AG10803 (cell line): ENCODE measurements around the gene CHRNA4.
"Not testable (repeated sequence)": the region's sequence is repeated elsewhere in the genome, so short reads cannot be mapped to it uniquely, and the experiment has no call there.

Experiments
- DNase-seq: peaks from one replicate; pipeline ENCODE4 v3.0.0; 2010; ENCODE audit warnings: low read depth
- H3K4me3 ChIP-seq: 2 replicates; pipeline ENCODE4 v1.5.1; 2011; ENCODE audit warnings: mild to moderate bottlenecking, low read length, control low read depth
- CTCF ChIP-seq: conservative IDR thresholded peaks from 2 replicates; pipeline ENCODE4 v1.5.1; 2011; ENCODE audit warnings: mild to moderate bottlenecking, low read length, control low read depth, inconsistent platforms

The CHRNA4 gene

GRCh38 chr20:63310265-63310991, 50.7 kb downstream of the CHRNA4 start:
- TF ChIP-seq CTCF = no peak
- DNase-seq = no peak
- H3K4me3 ChIP-seq = no peak overlapping the region

DNA sequence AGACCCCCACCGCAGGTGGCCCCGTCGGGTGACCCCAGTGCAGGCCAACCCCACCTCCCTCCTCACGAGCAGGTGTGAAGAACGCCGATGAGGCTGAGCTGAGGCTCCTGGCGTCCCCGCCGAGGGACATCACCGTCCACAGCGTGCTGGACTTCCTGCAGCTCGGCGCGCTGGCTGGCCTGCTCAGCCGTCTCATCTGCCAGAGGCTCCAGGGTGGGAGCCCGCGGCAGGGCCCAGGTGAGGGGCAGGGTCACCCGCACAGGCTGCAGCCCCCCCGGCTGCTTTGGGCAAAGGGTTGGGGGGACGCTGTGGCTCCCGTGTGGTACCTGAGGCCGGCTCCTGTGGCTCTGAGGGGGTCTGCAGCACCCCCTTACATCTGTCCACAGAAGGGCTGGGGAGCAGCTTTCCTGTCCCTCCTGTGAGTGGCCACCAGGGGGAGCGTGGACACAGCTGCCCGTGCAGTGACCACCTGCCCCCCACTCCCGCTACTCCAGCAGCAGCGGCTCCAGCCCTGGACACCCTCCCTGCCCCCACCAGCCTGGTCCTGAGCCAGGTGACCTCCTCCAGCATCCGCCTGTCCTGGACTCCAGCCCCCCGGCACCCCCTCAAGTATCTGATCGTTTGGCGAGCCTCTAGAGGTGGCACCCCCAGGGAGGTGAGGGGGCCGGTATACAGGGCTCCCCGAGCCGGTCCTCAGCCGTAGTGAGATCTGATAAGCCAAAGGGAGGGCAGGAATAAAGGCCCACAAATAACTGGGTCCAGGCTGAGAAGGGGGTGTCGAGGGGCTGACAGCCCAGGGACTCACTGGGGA, 51.7 kb downstream of the CHRNA4 start:
- DNase-seq = peak; percentile 9
- H3K4me3 ChIP-seq = no peak overlapping the region
- peak; percentile 80 for TF ChIP-seq CTCF

DNA sequence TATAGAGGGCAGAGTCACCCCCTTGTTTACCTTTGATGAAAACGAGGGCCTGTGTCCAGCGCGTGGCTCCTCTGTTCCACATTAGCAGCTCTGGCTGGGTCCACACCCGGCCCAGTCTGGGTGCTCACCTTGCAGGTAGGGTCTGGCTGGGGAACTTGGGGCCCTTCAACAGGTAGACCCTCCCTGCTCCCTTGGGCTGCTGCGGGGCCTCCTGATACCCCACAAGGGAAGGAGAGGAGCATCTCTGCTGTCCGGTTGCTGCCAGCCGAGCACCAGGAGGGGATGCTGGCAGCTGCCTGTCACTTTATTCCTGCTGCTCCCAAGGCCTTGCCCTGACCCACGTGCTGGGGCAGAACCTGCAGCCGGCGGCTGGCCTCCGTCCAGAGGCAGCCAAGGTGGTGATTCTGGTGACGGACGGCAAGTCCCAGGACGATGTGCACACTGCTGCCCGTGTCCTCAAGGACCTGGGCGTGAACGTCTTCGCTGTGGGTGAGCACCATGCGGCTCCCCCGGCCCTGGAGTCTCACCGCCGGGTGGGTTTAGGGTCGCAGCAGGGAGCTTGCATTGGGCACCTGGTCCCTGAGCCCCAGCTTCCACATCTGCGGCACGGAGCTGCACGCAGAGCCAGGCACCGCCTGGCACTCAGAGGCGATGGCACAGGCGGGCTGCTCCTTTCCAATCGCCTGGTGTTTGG, 52.8 kb downstream of the CHRNA4 start:
- no peak for DNase-seq
- H3K4me3 ChIP-seq = no peak overlapping the region
- no peak for TF ChIP-seq CTCF

GRCh38 chr20:63307538-63308217, 53.5 kb downstream of the CHRNA4 start:
- no peak for DNase-seq
- no peak overlapping the region for H3K4me3 ChIP-seq
- no peak for TF ChIP-seq CTCF

- no peak for TF ChIP-seq CTCF
- no peak overlapping the region for H3K4me3 ChIP-seq
- no peak for DNase-seq
These were observed 54.2 kb downstream of the CHRNA4 start for GRCh38 chr20:63306673-63307537.

DNA sequence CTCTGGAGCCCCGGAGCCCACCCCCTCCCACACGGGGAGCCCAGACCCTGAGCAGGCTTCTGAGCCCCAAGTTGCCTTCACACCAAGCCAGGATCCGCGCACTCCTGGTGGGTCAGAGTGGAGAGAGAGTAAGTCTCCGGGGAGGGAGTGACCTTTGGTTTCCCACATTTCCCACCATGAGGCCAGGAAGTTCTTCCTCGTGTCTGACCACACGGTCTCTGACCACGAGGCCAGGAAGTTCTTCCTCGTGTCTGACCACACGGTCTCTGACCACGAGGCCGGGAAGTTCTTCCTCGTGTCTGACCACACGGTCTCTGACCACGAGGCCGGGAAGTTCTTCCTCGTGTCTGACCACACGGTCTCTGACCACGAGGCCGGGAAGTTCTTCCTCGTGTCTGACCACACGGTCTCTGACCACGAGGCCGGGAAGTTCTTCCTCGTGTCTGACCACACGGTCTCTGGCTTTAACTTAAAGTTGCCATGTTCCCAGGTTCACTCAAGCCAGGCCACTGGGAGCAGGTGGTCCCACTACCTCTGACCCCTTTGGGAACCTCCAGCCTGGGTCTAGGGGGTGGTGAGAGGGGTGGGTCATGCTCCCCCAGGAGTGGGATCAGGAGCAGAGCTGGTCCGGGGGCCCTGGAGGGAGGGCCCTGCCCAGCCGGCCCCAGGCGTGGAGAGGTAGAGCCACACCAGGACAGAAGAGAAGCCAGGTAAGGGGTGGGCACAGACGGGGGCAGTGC, 55.0 kb downstream of the CHRNA4 start:
- not testable (repeated sequence) for DNase-seq, H3K4me3 ChIP-seq
